NT2/D1 (cell line): ENCODE results near the gene METTL24.

Source experiments
- YY1 ChIP-seq: IDR thresholded peaks from 2 replicates; pipeline ENCODE4 v1.6.1; 2011; ENCODE audit not compliant: insufficient read length, insufficient read depth
- ZNF274 ChIP-seq: IDR thresholded peaks from 2 replicates; pipeline ENCODE4 v1.6.1; 2011; ENCODE audit warnings: mild to moderate bottlenecking, low read depth, low read length

DNA sequence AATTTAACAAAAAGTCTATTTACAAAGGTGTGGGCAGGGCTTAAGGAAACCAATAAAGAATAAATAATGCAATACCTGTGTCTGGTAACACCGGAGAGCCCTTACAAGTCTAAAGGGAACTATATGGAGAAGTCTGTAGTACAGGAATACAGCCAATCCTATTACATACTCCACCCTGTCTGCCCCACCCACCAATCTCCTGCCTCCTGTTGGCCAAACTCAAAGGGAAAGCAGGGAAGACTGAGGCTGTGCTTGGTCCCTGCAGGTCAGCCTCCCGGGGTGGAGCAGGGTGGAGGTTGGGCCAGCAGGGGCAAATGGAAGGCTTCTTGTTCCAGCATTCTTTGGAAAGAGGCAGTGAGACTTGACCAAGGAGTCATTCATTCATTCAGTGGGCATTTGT is 31.5 kb downstream of the METTL24 start:
- TF ChIP-seq YY1 = no peak
- TF ChIP-seq ZNF274 = no peak
